Keratinocyte (primary cell): ENCODE measurements around the gene PRR22. TPM values are rescaled to one million over a fixed set of nuclear protein-coding genes. Genes with fewer than 3 reads are reported as not detected.

Experiments
- DNase-seq: peaks from one replicate; pipeline ENCODE4 v3.0.0-alpha.2; 2011; ENCODE audit warnings: low read depth, missing footprints, low spot score
- FAIRE-seq: peaks from 2 replicates; lab custom pipeline; 2011; peaks lifted over from hg19 to GRCh38; lab: Jason Lieb, UNC
- H2AFZ ChIP-seq: 2 replicates; pipeline ENCODE4 v1.6.0; 2012; ENCODE audit warnings: low read length, control low read depth, inconsistent platforms; ENCODE audit not compliant: control insufficient read depth
- H3K27ac ChIP-seq: 2 replicates; pipeline ENCODE4 v1.5.1; 2011; ENCODE audit warnings: low read length; ENCODE audit not compliant: control insufficient read depth, insufficient read depth
- H3K27me3 ChIP-seq: 3 replicates; pipeline ENCODE4 v1.6.0; 2011; ENCODE audit warnings: low read length; ENCODE audit not compliant: control insufficient read depth, insufficient read depth; ENCODE audit errors: extremely low read depth
- H3K36me3 ChIP-seq, 2 experiments: 2 replicates in 1 of 2; 3 replicates in 1 of 2; pipeline ENCODE4 v1.5.1; 2011; ENCODE audit warnings: low read length in 2 of 2, mild to moderate bottlenecking in 1 of 2; ENCODE audit not compliant: control insufficient read depth in 2 of 2, insufficient read depth in 2 of 2; ENCODE audit errors: extremely low read depth in 1 of 2
- H3K4me1 ChIP-seq: 3 replicates; pipeline ENCODE4 v1.5.1; 2011; ENCODE audit warnings: low read length; ENCODE audit not compliant: control insufficient read depth, insufficient read depth; ENCODE audit errors: extremely low read depth
- H3K4me2 ChIP-seq: 3 replicates; pipeline ENCODE4 v1.6.0; 2011; ENCODE audit warnings: low read depth, low read length; ENCODE audit not compliant: control insufficient read depth, insufficient read depth; ENCODE audit errors: extremely low read depth
- H3K4me3 ChIP-seq, 3 experiments: fragments of 200-600 bp in 1 of 3; sonication (generic) in 1 of 3; 2 replicates in 2 of 3; 3 replicates in 1 of 3; pipeline ENCODE4 v1.5.1; 2011 to 2016; ENCODE audit warnings: low read length in 3 of 3, mild to moderate bottlenecking in 3 of 3, control low read depth in 2 of 3, inconsistent platforms in 1 of 3, low read depth in 1 of 3, mixed read lengths in 1 of 3, mixed run types in 1 of 3, moderate library complexity in 1 of 3; ENCODE audit not compliant: control insufficient read depth in 2 of 3, insufficient read depth in 2 of 3; ENCODE audit errors: extremely low read depth in 1 of 3
- H3K79me2 ChIP-seq: 2 replicates; pipeline ENCODE4 v1.6.0; 2012; ENCODE audit warnings: low read length; ENCODE audit not compliant: control insufficient read depth, insufficient read depth
- H3K9ac ChIP-seq: 3 replicates; pipeline ENCODE4 v1.6.0; 2011; ENCODE audit warnings: low read length; ENCODE audit not compliant: control insufficient read depth, insufficient read depth; ENCODE audit errors: extremely low read depth
- H3K9me1 ChIP-seq: 3 replicates; pipeline ENCODE4 v1.6.0; 2011; ENCODE audit warnings: low read length; ENCODE audit not compliant: control insufficient read depth, insufficient read depth; ENCODE audit errors: extremely low read depth
- H3K9me3 ChIP-seq: 2 replicates; pipeline ENCODE4 v1.5.1; 2012; ENCODE audit warnings: low read depth, low read length; ENCODE audit not compliant: control insufficient read depth
- H4K20me1 ChIP-seq: 3 replicates; pipeline ENCODE4 v1.6.0; 2011; ENCODE audit warnings: low read length; ENCODE audit not compliant: control insufficient read depth, insufficient read depth; ENCODE audit errors: extremely low read depth
- EZH2 ChIP-seq: IDR thresholded peaks from one replicate; pipeline ENCODE4 v1.6.1; 2012; ENCODE audit warnings: inconsistent platforms, mild to moderate bottlenecking, low read length, moderate library complexity
- dilution Hi-C: fragments of 300-500 bp; cut with MboI; formaldehyde crosslinking; loops from one replicate; pipeline ENCODE4 v1.7.0; 2020; ENCODE audit warnings: low sequenced_read_pairs; ENCODE audit not compliant: extremely low pct_ligation_motif_present
- polyA plus RNA-seq, 5 experiments: library from polyadenylated mRNA; depleted of rRNA in 3 of 5; stranded (reverse) in 3 of 5; stranded (forward) in 1 of 5; unstranded in 1 of 5; fragments of >200 nt; gene quantifications; 1 replicate in 1 of 5; 2 replicates in 3 of 5; 3 replicates in 1 of 5; pipeline versions ENCODE4 v1.2.1 to v1.2.3, GENCODE V29; 2011 to 2012; ENCODE audit warnings: missing spikeins in 2 of 5, low read depth in 1 of 5, low replicate concordance in 1 of 5
- TF ChIP-seq, protein P1 (sequence below), 3 experiments: IDR thresholded peaks in 1 of 3; conservative IDR thresholded peaks in 1 of 3; optimal IDR thresholded peaks in 1 of 3; 2 replicates in 2 of 3; 3 replicates in 1 of 3; pipeline versions ENCODE3 to v1.5.1; 2011; ENCODE audit warnings: low read length in 3 of 3, mild to moderate bottlenecking in 3 of 3, moderate library complexity in 2 of 3, control low read depth in 1 of 3, inconsistent platforms in 1 of 3; ENCODE audit not compliant: insufficient read depth in 2 of 3; ENCODE audit errors: extremely low read depth in 1 of 3

The PRR22 gene
- polyA plus RNA-seq, 1 donor (not counting 4 experiments of a cell fraction or from before 2014, with no cell fraction given): 0.55 TPM

- DNase-seq: no peak
- no peaks in the 10 kb centered on the region for H4K20me1 ChIP-seq
- H2AFZ ChIP-seq: no peak overlapping the region
- no peaks in the 10 kb centered on the region for H3K9me3 ChIP-seq
- H3K36me3 ChIP-seq: no peaks in the 10 kb centered on the region
- no peak for TF ChIP-seq EZH2
- TF ChIP-seq, protein P1, sequence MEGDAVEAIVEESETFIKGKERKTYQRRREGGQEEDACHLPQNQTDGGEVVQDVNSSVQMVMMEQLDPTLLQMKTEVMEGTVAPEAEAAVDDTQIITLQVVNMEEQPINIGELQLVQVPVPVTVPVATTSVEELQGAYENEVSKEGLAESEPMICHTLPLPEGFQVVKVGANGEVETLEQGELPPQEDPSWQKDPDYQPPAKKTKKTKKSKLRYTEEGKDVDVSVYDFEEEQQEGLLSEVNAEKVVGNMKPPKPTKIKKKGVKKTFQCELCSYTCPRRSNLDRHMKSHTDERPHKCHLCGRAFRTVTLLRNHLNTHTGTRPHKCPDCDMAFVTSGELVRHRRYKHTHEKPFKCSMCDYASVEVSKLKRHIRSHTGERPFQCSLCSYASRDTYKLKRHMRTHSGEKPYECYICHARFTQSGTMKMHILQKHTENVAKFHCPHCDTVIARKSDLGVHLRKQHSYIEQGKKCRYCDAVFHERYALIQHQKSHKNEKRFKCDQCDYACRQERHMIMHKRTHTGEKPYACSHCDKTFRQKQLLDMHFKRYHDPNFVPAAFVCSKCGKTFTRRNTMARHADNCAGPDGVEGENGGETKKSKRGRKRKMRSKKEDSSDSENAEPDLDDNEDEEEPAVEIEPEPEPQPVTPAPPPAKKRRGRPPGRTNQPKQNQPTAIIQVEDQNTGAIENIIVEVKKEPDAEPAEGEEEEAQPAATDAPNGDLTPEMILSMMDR (optimal IDR thresholded peaks at IDR 0.05 in 1 of 3, IDR thresholded peaks at IDR 0.05 in 1 of 3, conservative IDR thresholded peaks at IDR 0.05 in 1 of 3; ENCODE audit: extremely low read depth in 1 of 3, insufficient read depth in 2 of 3, low read length in 3 of 3): no peak
- dilution Hi-C loops: no loop called here
- no peak overlapping the region for H3K9ac ChIP-seq
- H3K4me2 ChIP-seq: no peak overlapping the region
- H3K4me3 ChIP-seq: no peak overlapping the region
- H3K27me3 ChIP-seq: peaks cover 6% of the 10 kb centered on the region
- no peak for FAIRE-seq
- H3K27ac ChIP-seq: no peak overlapping the region
- no peaks in the 10 kb centered on the region for H3K9me1 ChIP-seq
- H3K4me1 ChIP-seq: no peaks in the 10 kb centered on the region
- no peaks in the 10 kb centered on the region for H3K79me2 ChIP-seq
Measured at GRCh38 chr19:5743630-5744029, 40.9 kb downstream of the PRR22 start.

DNA sequence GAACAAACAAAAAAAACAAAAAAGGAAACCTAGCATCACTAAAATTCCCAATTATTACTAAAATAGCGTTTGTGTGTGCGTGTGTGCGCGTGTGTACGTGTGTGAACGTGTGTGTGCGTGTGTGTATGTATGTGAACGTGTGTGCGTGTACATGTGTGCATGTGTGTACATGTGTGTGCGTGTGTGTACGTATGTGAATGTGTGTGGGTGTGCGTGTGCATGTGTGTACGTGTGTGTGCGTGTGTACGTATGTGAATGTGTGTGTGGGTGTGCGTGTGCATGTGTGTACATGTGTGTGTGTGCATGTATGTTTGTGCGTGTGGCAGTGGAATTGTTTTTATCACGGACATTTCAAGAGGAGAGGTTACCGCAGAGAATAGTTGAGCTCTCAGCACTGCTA is 42.5 kb downstream of the PRR22 start:
- dilution Hi-C loops: no loop called here
- H3K27ac ChIP-seq: no peak overlapping the region
- TF ChIP-seq, protein P1 (optimal IDR thresholded peaks at IDR 0.05 in 1 of 3, IDR thresholded peaks at IDR 0.05 in 1 of 3, conservative IDR thresholded peaks at IDR 0.05 in 1 of 3; ENCODE audit: extremely low read depth in 1 of 3, insufficient read depth in 2 of 3, low read length in 3 of 3): no peak
- TF ChIP-seq EZH2: no peak

More for the DNA sequence above, 42.5 kb downstream of the PRR22 start:
- Histone ChIP-seq H3K4me3 (no peak overlapping the region), H3K27me3 (peaks cover 10% of the 10 kb centered on the region), H3K4me2 (no peak overlapping the region), H3K9me3 (no peaks in the 10 kb centered on the region), H2AFZ (no peak overlapping the region), H3K9ac (no peak overlapping the region), H3K79me2 (no peaks in the 10 kb centered on the region), H3K36me3 (no peaks in the 10 kb centered on the region), H4K20me1 (no peaks in the 10 kb centered on the region), H3K4me1 (no peaks in the 10 kb centered on the region), H3K9me1 (no peaks in the 10 kb centered on the region)
- DNase-seq: no peak
- no peak for FAIRE-seq
